PC-9 (cell line): ENCODE data around the gene FSIP1. TPM values are rescaled to one million over a fixed set of nuclear protein-coding genes. Genes with fewer than 3 reads are reported as not detected.

ENCODE experiments used
- BruUV-seq: library from RNA; stranded (reverse); fragments of 400-500 nt; replicated peaks from 2 replicates; lab custom pipeline; 2021; lab: Mats Ljungman, UMichigan
- CTCF ChIA-PET: fragments of 300-600 bp; sonication (Branson Sonifier 250); formaldehyde crosslinking; loops from one replicate; lab custom pipeline; 2022; ENCODE audit warnings: antibody characterized with exemption; lab: Charles Lee
- POLR2A ChIA-PET: fragments of 300-600 bp; sonication (Branson Sonifier 250); formaldehyde crosslinking; loops from one replicate; lab custom pipeline; 2022; ENCODE audit warnings: antibody characterized with exemption; ENCODE audit not compliant: unreplicated experiment; lab: Charles Lee
- DNase-seq, 2 experiments: peaks; one replicate each; pipeline versions ENCODE4 v3.0.0 to v3.0.0-alpha.2; 2015 to 2022; ENCODE audit warnings: mixed read lengths in 1 of 2
- H2AFZ ChIP-seq: fragments of 200-600 bp; sonication (generic); 2 replicates; pipeline ENCODE4 v1.8.1; 2017; ENCODE audit warnings: antibody characterized with exemption
- H3F3A ChIP-seq: fragments of 200-600 bp; sonication (generic); 2 replicates; pipeline ENCODE4 v1.8.1; 2017; ENCODE audit warnings: antibody characterized with exemption, mild to moderate bottlenecking, low read depth; ENCODE audit not compliant: insufficient read depth
- H3K27ac ChIP-seq: fragments of 200-600 bp; sonication (generic); 2 replicates; pipeline ENCODE4 v1.6.1; 2016; ENCODE audit warnings: mixed run types
- H3K27me3 ChIP-seq: fragments of 200-600 bp; sonication (generic); 2 replicates; pipeline ENCODE4 v1.6.1; 2016; ENCODE audit warnings: low read depth, mixed run types; ENCODE audit not compliant: insufficient read depth
- H3K36me3 ChIP-seq: fragments of 200-600 bp; sonication (generic); 2 replicates; pipeline ENCODE4 v1.6.1; 2016; ENCODE audit warnings: low read depth, mixed run types
- H3K4me1 ChIP-seq: fragments of 200-600 bp; sonication (generic); replicated peaks from 2 replicates; pipeline ENCODE4 v1.6.1; 2016; ENCODE audit warnings: mixed run types; ENCODE audit not compliant: insufficient read depth
- H3K4me2 ChIP-seq: fragments of 200-600 bp; sonication (generic); 2 replicates; pipeline ENCODE4 v1.6.1; 2017; ENCODE audit warnings: mixed run types
- H3K4me3 ChIP-seq: fragments of 200-600 bp; sonication (generic); 2 replicates; pipeline ENCODE4 v1.6.1; 2016; ENCODE audit warnings: mixed run types
- H3K79me2 ChIP-seq: fragments of 200-600 bp; sonication (generic); 2 replicates; pipeline ENCODE4 v1.6.1; 2017; ENCODE audit warnings: low read depth, mixed run types
- H3K9me2 ChIP-seq: fragments of 200-600 bp; sonication (generic); 2 replicates; pipeline ENCODE4 v1.8.1; 2017; ENCODE audit warnings: mild to moderate bottlenecking; ENCODE audit not compliant: insufficient read depth
- H3K9me3 ChIP-seq: fragments of 200-600 bp; sonication (generic); 2 replicates; pipeline ENCODE4 v1.8.1; 2016; ENCODE audit warnings: low read depth; ENCODE audit not compliant: insufficient read depth
- H4K20me1 ChIP-seq: fragments of 200-600 bp; sonication (generic); 2 replicates; pipeline ENCODE4 v1.8.1; 2017; ENCODE audit not compliant: insufficient read depth
- EZH2 ChIP-seq: fragments of 200-600 bp; sonication (generic); IDR thresholded peaks from 2 replicates; pipeline ENCODE4 v1.8.0; 2017; ENCODE audit warnings: antibody characterized with exemption, low read depth
- intact Hi-C: fragments of 100-400 bp; cut with micrococcal nuclease; formaldehyde crosslinking; loops from one replicate; pipeline ENCODE4 v1.10.0; 2022; ENCODE audit not compliant: unreplicated experiment
- total RNA-seq: library from RNA; stranded (reverse); gene quantifications from 2 replicates; pipeline ENCODE4 v1.2.3, GENCODE V29; 2021
- TF ChIP-seq, protein P1 (sequence below): fragments of 200-600 bp; sonication (generic); conservative IDR thresholded peaks from 2 replicates; pipeline ENCODE4 v1.6.1; 2017; ENCODE audit warnings: mixed run types, antibody characterized with exemption, mild to moderate bottlenecking, moderate library complexity

The FSIP1 gene
- total RNA-seq, 1 experiment from 2014 or later = 1.2 TPM

DNA sequence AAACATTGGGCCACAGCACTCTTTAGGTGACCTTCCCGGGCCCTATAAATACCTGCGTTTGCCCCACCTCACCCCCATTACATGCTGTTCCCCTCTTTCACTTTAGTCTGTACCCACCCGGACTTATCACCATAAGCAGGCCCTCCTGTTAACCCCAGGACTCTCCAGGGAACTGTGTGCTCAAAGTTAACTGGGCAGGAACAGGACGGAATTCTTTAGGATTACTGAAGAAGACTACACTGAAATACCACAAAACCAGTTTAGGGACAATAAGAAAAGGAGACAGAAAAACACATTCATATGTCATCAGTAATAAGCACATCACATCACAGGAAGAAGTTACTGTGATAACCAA lies 45.5 kb downstream of the FSIP1 start:
- ChIA-PET POLR2A (no interaction called here), CTCF (interaction anchor here (0.6 kb wide), 1 partner anchor 13 kb away, joined by 5 read pairs; no protein-coding TSS in a partner anchor)
- H3K9me2 ChIP-seq = no peaks in the 10 kb centered on the region
- peak in 1 of 2 experiments; percentile 36 for DNase-seq
- BruUV-seq = no TSS peak
- no peaks in the 10 kb centered on the region for H3K27me3 ChIP-seq
- no peak overlapping the region for H3K4me3 ChIP-seq
- no peak overlapping the region for H3K27ac ChIP-seq
- no peaks in the 10 kb centered on the region for H3K79me2 ChIP-seq
- TF ChIP-seq EZH2 = no peak
- TF ChIP-seq, protein P1, sequence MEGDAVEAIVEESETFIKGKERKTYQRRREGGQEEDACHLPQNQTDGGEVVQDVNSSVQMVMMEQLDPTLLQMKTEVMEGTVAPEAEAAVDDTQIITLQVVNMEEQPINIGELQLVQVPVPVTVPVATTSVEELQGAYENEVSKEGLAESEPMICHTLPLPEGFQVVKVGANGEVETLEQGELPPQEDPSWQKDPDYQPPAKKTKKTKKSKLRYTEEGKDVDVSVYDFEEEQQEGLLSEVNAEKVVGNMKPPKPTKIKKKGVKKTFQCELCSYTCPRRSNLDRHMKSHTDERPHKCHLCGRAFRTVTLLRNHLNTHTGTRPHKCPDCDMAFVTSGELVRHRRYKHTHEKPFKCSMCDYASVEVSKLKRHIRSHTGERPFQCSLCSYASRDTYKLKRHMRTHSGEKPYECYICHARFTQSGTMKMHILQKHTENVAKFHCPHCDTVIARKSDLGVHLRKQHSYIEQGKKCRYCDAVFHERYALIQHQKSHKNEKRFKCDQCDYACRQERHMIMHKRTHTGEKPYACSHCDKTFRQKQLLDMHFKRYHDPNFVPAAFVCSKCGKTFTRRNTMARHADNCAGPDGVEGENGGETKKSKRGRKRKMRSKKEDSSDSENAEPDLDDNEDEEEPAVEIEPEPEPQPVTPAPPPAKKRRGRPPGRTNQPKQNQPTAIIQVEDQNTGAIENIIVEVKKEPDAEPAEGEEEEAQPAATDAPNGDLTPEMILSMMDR = no peak
- H3K9me3 ChIP-seq = no peaks in the 10 kb centered on the region
- H3K4me2 ChIP-seq = no peak overlapping the region
- no peaks in the 10 kb centered on the region for H3K4me1 ChIP-seq
- H4K20me1 ChIP-seq = no peaks in the 10 kb centered on the region
- intact Hi-C loops = no loop called here
- H3F3A ChIP-seq = no peaks in the 10 kb centered on the region
- no peaks in the 10 kb centered on the region for H3K36me3 ChIP-seq
- H2AFZ ChIP-seq = no peak overlapping the region

DNA sequence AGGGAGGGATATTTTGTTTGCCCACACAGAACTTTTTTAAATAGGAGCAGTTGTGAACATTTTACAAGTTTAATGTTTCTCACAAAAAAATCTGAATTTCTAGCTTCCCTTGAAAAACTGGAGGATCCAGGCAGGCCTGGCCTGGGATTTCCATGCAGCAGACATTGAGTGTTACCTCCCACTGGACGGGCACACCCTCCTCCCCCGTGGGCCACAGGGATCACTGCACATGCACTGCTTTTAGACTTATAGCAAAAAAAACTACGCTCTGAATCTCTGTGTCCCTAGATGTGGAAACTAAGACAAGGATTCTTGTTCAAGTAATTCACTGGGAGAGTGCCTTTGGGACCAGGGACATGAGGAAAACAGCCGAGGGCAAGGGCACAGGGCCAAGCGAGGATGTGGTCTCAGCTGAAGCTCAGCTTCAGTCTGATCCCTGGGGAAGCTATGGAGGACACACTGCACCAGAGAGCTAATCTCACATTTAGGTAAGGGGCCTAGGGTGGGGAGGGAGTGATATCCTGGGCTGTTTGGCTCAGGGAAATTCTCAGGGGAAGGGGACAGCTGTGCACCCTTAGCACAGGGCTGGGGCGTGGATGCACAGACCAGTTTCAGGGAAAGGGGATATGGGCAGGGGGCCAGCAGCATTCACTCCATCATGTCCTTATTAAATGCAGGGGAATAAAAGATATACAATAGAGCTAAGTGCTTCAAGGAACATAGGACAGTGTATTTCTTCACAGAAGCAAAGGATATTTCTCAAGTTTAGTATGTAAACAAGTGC lies 46.0 kb downstream of the FSIP1 start:
- Histone ChIP-seq H3K4me3 (no peak overlapping the region), H3K27ac (no peak overlapping the region), H3K4me2 (no peak overlapping the region), H4K20me1 (no peaks in the 10 kb centered on the region), H3K36me3 (no peaks in the 10 kb centered on the region), H3K79me2 (no peaks in the 10 kb centered on the region), H3K9me3 (no peaks in the 10 kb centered on the region), H3K4me1 (no peaks in the 10 kb centered on the region), H2AFZ (no peak overlapping the region), H3F3A (no peaks in the 10 kb centered on the region), H3K27me3 (no peaks in the 10 kb centered on the region), H3K9me2 (no peaks in the 10 kb centered on the region)
- intact Hi-C loops = no loop called here
- BruUV-seq = no TSS peak
- DNase-seq = no peak
- TF ChIP-seq, protein P1 = no peak
- TF ChIP-seq EZH2 = no peak
- ChIA-PET POLR2A (interaction anchor here (0.7 kb wide), 1 partner anchor 186 kb away, joined by 5 read pairs; no protein-coding TSS in a partner anchor), CTCF (interaction anchor here (0.6 kb wide), 1 partner anchor 12 kb away, joined by 5 read pairs; no protein-coding TSS in a partner anchor)

DNA sequence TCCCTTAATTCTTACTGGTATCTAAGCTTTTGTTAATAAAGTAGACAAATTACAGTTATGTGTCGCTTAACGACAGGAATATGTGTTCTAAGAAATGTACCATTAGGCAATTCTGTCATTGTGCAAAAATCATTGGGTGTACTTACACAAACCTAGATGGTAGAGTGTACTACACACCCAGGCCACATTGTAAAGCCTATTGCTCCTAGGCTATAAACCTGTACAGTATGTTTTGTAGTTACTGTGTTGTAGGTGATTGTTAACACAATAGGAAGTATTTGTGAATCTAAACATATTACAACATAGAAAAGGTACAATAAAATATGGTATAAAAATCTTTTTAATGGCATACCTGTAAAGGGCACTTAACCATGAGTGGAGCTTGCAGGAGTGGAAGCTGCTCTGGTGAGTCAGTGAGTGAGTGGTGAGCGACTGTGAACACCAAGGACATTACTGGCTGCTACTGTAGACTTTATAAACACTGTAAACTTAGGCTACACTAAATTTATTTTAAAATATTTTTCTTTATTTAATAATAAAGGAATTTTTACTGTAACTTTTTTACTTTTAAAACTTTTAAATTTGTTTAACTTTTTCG lies 47.4 kb downstream of the FSIP1 start:
- Histone ChIP-seq H3K27ac (no peak overlapping the region), H3K4me2 (no peak overlapping the region), H3K4me3 (no peak overlapping the region), H3F3A (no peaks in the 10 kb centered on the region), H3K79me2 (no peaks in the 10 kb centered on the region), H3K9me3 (no peaks in the 10 kb centered on the region), H3K27me3 (no peaks in the 10 kb centered on the region), H2AFZ (no peak overlapping the region), H3K36me3 (no peaks in the 10 kb centered on the region), H4K20me1 (no peaks in the 10 kb centered on the region), H3K4me1 (no peaks in the 10 kb centered on the region), H3K9me2 (no peaks in the 10 kb centered on the region)
- ChIA-PET CTCF (no interaction called here), POLR2A (interaction anchor here (0.6 to 0.7 kb wide), 2 partner anchors 648 to 1295 kb away, joined by 3 read pairs; no protein-coding TSS in a partner anchor)
- DNase-seq = no peak
- intact Hi-C loops = no loop called here
- no TSS peak for BruUV-seq
- TF ChIP-seq EZH2 = no peak
- TF ChIP-seq, protein P1 = no peak
